ENCODE data around the gene FDX2.

DNA sequence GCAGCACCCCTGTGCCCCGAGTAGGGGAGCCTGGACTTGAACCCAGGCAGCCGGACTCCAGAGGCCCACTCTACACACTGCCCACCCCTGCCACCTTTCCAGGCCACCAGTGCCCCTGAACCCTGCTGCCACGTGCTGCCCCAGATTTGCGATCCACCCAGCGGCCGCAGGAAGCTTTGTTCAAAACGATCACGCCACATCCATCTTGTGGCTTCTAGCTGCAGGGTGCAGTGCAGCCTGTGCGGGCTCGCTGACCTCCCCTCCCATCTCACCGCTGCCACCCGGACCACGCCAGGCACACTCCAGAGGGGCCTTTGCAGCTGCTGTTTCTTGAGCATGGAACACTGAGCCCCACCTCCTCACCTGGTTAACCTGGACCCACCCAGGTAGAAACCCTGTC lies 13.7 kb upstream of the FDX2 start:
- TF ChIP-seq CTCF (IDR thresholded peaks at IDR 0.05) (no peak), EZH2 (IDR thresholded peaks at IDR 0.05; ENCODE audit: borderline replicate concordance, insufficient read depth, low read depth, low read length, poor library complexity, severe bottlenecking) (no peak)

Measured in B cell (primary cell).